Astrocyte (in vitro differentiated cells and primary cell): Measurements from ENCODE around the gene RPL39L. TPM values are rescaled to one million over a fixed set of nuclear protein-coding genes. Genes with fewer than 3 reads are reported as not detected.

Source experiments
- DNase-seq: peaks from one replicate; pipeline ENCODE4 v3.0.0-alpha.2; 2010; ENCODE audit warnings: low read depth
- FAIRE-seq: peaks from 2 replicates; lab custom pipeline; 2011; peaks lifted over from hg19 to GRCh38; lab: Jason Lieb, UNC
- H2AFZ ChIP-seq: 2 replicates; pipeline ENCODE4 v1.6.0; 2012; ENCODE audit warnings: low read depth, low read length, inconsistent platforms
- H3K27ac ChIP-seq: 2 replicates; pipeline ENCODE4 v1.5.1; 2011; ENCODE audit warnings: low read depth, low read length, inconsistent platforms
- H3K27me3 ChIP-seq: 2 replicates; pipeline ENCODE4 v1.6.0; 2011; ENCODE audit warnings: low read length, inconsistent platforms; ENCODE audit not compliant: insufficient read depth
- H3K36me3 ChIP-seq: 2 replicates; pipeline ENCODE4 v1.5.1; 2011; ENCODE audit warnings: low read length, inconsistent platforms; ENCODE audit not compliant: insufficient read depth
- H3K4me1 ChIP-seq: 2 replicates; pipeline ENCODE4 v1.5.1; 2011; ENCODE audit warnings: low read length, inconsistent platforms; ENCODE audit not compliant: insufficient read depth
- H3K4me2 ChIP-seq: 2 replicates; pipeline ENCODE4 v1.6.0; 2012; ENCODE audit warnings: low read length, inconsistent platforms
- H3K4me3 ChIP-seq: 2 replicates; pipeline ENCODE4 v1.5.1; 2011; ENCODE audit warnings: low read depth, mild to moderate bottlenecking, low read length, inconsistent platforms; ENCODE audit not compliant: insufficient read depth
- H3K79me2 ChIP-seq: 2 replicates; pipeline ENCODE4 v1.6.0; 2012; ENCODE audit warnings: mild to moderate bottlenecking, low read length, inconsistent platforms; ENCODE audit not compliant: insufficient read depth
- H3K9ac ChIP-seq: 2 replicates; pipeline ENCODE4 v1.6.0; 2012; ENCODE audit warnings: mild to moderate bottlenecking, low read length, inconsistent platforms
- H3K9me3 ChIP-seq: 2 replicates; pipeline ENCODE4 v1.5.1; 2012; ENCODE audit warnings: low read depth, mild to moderate bottlenecking, low read length, inconsistent platforms; ENCODE audit not compliant: insufficient read depth
- H4K20me1 ChIP-seq: 2 replicates; pipeline ENCODE4 v1.6.0; 2012; ENCODE audit warnings: low read length, inconsistent platforms; ENCODE audit not compliant: insufficient read depth
- H3K27ac Mint-ChIP-seq: one replicate; pipeline ENCODE4 v1.8.0; 2021; ENCODE audit warnings: mild to moderate bottlenecking, mixed read lengths; ENCODE audit not compliant: unreplicated experiment
- H3K27me3 Mint-ChIP-seq: one replicate; pipeline ENCODE4 v1.8.0; 2021; ENCODE audit warnings: low read depth, mixed read lengths; ENCODE audit not compliant: unreplicated experiment
- H3K36me3 Mint-ChIP-seq: one replicate; pipeline ENCODE4 v1.8.0; 2021; ENCODE audit warnings: low read depth, mixed read lengths; ENCODE audit not compliant: unreplicated experiment
- H3K4me1 Mint-ChIP-seq: one replicate; pipeline ENCODE4 v1.8.0; 2021; ENCODE audit warnings: low read depth, mixed read lengths; ENCODE audit not compliant: unreplicated experiment
- H3K4me3 Mint-ChIP-seq: one replicate; pipeline ENCODE4 v1.8.0; 2021; ENCODE audit warnings: mild to moderate bottlenecking, moderate library complexity, mixed read lengths; ENCODE audit not compliant: unreplicated experiment
- H3K9me3 Mint-ChIP-seq: one replicate; pipeline ENCODE4 v1.8.0; 2021; ENCODE audit warnings: mild to moderate bottlenecking, mixed read lengths; ENCODE audit not compliant: unreplicated experiment
- CTCF ChIP-seq: IDR thresholded peaks from 2 replicates; pipeline ENCODE4 v1.5.1; 2011; ENCODE audit warnings: low read depth, mild to moderate bottlenecking, inconsistent platforms, low read length, moderate library complexity; ENCODE audit not compliant: insufficient read depth
- EZH2 ChIP-seq: IDR thresholded peaks from 2 replicates; pipeline ENCODE4 v1.6.1; 2012; ENCODE audit warnings: mild to moderate bottlenecking, low read length, inconsistent platforms; ENCODE audit not compliant: insufficient read depth
- total RNA-seq: library from RNA; stranded (reverse); gene quantifications from 2 replicates; pipeline ENCODE4 v1.2.1, GENCODE V29; 2021

The RPL39L gene
- total RNA-seq, 1 donor from 2014 or later: 6.5 TPM

GRCh38 chr3:187150186-187150585 is 10.9 kb upstream of the RPL39L start:
- H4K20me1 ChIP-seq: no peaks in the 10 kb centered on the region
- TF ChIP-seq EZH2 (no peak), CTCF (no peak)
- H3K27me3 Mint-ChIP-seq: peaks cover 8% of the 10 kb centered on the region
- H2AFZ ChIP-seq: no peak overlapping the region
- DNase-seq (no peak), FAIRE-seq (no peak)
- no peaks in the 10 kb centered on the region for H3K36me3 Mint-ChIP-seq
- no peaks in the 10 kb centered on the region for H3K4me1 Mint-ChIP-seq
- no peaks in the 10 kb centered on the region for H3K9me3 ChIP-seq
- peaks cover 6% of the 10 kb centered on the region for H3K9me3 Mint-ChIP-seq
- no peak overlapping the region for H3K4me3 ChIP-seq
- H3K4me1 ChIP-seq: no peaks in the 10 kb centered on the region
- H3K4me2 ChIP-seq: no peak overlapping the region
- no peaks in the 10 kb centered on the region for H3K79me2 ChIP-seq
- no peak overlapping the region for H3K9ac ChIP-seq
- H3K27ac ChIP-seq: no peak overlapping the region
- no peaks in the 10 kb centered on the region for H3K36me3 ChIP-seq
- H3K4me3 Mint-ChIP-seq: no peak overlapping the region
- peaks cover 5% of the 10 kb centered on the region for H3K27me3 ChIP-seq
- H3K27ac Mint-ChIP-seq: no peak overlapping the region

- H3K36me3 ChIP-seq: no peaks in the 10 kb centered on the region
- TF ChIP-seq EZH2 (no peak), CTCF (no peak)
- no peak overlapping the region for H3K4me2 ChIP-seq
- Mint-ChIP-seq H3K4me1 (no peaks in the 10 kb centered on the region), H3K27me3 (peaks cover 4% of the 10 kb centered on the region), H3K27ac (no peak overlapping the region), H3K36me3 (no peaks in the 10 kb centered on the region), H3K9me3 (peaks cover 9% of the 10 kb centered on the region), H3K4me3 (no peak overlapping the region)
- no peak overlapping the region for H3K27ac ChIP-seq
- H3K4me1 ChIP-seq: no peaks in the 10 kb centered on the region
- H3K9me3 ChIP-seq: peaks cover 4% of the 10 kb centered on the region
- no peak overlapping the region for H3K9ac ChIP-seq
- FAIRE-seq: no peak
- H3K4me3 ChIP-seq: no peak overlapping the region
- no peaks in the 10 kb centered on the region for H3K79me2 ChIP-seq
- H3K27me3 ChIP-seq: no peaks in the 10 kb centered on the region
- no peak for DNase-seq
- no peak overlapping the region for H2AFZ ChIP-seq
- H4K20me1 ChIP-seq: no peaks in the 10 kb centered on the region
These were observed 7.1 kb upstream of the RPL39L start for GRCh38 chr3:187146389-187146788.

GRCh38 chr3:187145149-187145895 is 6.0 kb upstream of the RPL39L start:
- no peak for DNase-seq
- no peak overlapping the region for H3K27ac Mint-ChIP-seq
- peaks cover 3% of the 10 kb centered on the region for H3K27me3 Mint-ChIP-seq
- no peaks in the 10 kb centered on the region for H3K4me1 ChIP-seq
- H3K9me3 Mint-ChIP-seq: peaks cover 9% of the 10 kb centered on the region
- TF ChIP-seq CTCF (no peak), EZH2 (no peak)
- H3K36me3 Mint-ChIP-seq: no peaks in the 10 kb centered on the region
- no peaks in the 10 kb centered on the region for H3K4me1 Mint-ChIP-seq
- no peak for FAIRE-seq
- no peaks in the 10 kb centered on the region for H4K20me1 ChIP-seq
- H3K9ac ChIP-seq: no peak overlapping the region
- no peak overlapping the region for H3K4me3 ChIP-seq
- H3K27ac ChIP-seq: no peak overlapping the region
- no peak overlapping the region for H3K4me3 Mint-ChIP-seq
- no peak overlapping the region for H2AFZ ChIP-seq
- peaks cover 4% of the 10 kb centered on the region for H3K9me3 ChIP-seq
- H3K4me2 ChIP-seq: no peak overlapping the region
- H3K36me3 ChIP-seq: no peaks in the 10 kb centered on the region
- H3K79me2 ChIP-seq: no peaks in the 10 kb centered on the region
- no peaks in the 10 kb centered on the region for H3K27me3 ChIP-seq
